Activated CD4-positive, alpha-beta T cell treated with anti-CD3 and anti-CD28 coated beads, Interleukin-2, amount 50 U/mL, for 24 hours (primary cell): Measurements from ENCODE around the gene XRN2.
"Not testable (repeated sequence)": the region's sequence is repeated elsewhere in the genome, so short reads cannot be mapped to it uniquely, and the experiment has no call there.

Experiments
- DNase-seq, 2 donors: peaks; one replicate each; pipeline ENCODE4 v3.0.0-alpha.2; 2020; ENCODE audit warnings: low read depth in 1 of 2, low spot score in 1 of 2

Gene XRN2

DNA sequence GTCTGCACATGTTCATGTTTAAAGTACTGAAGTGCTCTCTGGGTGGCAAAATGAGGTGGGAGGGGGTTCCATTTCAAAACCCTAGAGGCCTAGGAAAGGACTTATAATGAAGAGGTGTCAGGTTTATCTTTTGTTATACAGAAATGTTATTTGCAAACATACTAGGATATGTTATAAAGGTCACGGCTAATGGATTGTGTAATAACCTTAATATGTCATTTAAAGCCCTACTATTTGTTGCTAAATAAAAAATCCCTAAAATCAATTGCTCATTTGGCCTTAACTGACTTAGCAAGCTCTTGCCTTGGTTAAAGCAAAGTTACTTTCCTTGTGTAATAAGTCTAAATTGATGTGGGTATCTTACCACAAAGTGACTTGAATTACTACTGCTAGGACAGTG is 85.4 kb downstream of the XRN2 start:
- DNase-seq = no peak

GRCh38 chr20:21389368-21389767 is 86.2 kb downstream of the XRN2 start:
- no peak for DNase-seq

DNA sequence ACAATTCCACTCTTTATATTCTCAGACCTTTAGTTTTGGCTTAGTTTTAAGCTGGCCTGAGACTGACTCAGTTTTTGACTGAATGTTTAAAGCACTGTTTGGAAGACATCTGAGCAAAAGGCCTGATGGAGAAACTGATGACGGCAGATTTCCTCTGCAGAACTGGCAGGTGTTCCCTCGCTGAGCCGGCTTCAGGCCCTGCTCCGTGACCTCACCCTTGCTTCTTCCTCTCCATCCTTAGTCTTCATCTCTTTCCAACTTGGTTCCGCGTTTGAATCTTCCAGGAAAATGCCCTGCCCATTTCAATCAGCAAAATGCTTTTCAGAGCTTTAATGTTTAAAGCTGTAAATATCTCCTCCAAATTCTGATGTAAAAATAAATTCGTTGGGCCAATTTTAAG is 87.6 kb downstream of the XRN2 start:
- no peak for DNase-seq

GRCh38 chr20:21391185-21391971 is 88.2 kb downstream of the XRN2 start:
- no peak for DNase-seq

DNA sequence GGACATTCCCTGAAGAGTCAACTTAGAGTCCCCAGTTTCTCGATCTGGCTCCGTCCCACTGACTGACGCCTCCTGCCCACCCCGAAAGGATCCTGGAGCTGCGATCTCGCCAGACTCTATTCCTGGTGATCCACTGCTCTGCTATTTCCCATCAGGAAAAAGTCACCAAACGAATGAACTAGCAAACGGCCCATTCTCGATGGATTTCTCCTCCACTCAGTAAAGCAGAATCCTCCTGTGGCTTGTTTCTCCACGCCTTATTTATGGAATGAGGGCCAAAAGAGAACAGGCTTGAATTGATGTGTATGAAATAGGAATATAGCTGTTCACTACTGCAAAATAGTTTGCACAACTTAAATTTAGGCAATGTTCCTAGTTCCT is 88.8 kb downstream of the XRN2 start:
- DNase-seq = no peak

GRCh38 chr20:21393166-21393565 is 90.0 kb downstream of the XRN2 start:
- DNase-seq = no peak

- DNase-seq = no peak
These were observed 90.8 kb downstream of the XRN2 start for GRCh38 chr20:21393816-21394519.

- DNase-seq = no peak
These were observed 91.4 kb downstream of the XRN2 start for GRCh38 chr20:21394551-21394950.

- DNase-seq = no peak
These were observed 92.0 kb downstream of the XRN2 start for GRCh38 chr20:21395051-21395665.

- peak in 1 of 2 donors; percentile 13 for DNase-seq
These were observed 92.8 kb downstream of the XRN2 start for GRCh38 chr20:21395666-21396598.

GRCh38 chr20:21396599-21397340 is 93.6 kb downstream of the XRN2 start:
- no peak for DNase-seq

GRCh38 chr20:21397341-21398108 is 94.4 kb downstream of the XRN2 start, which contains the start of gene NKX2-4:
NKX2-4 (minus strand) TSS chr20:21397526; CDS start chr20:21397399, 127 bp downstream.
- no peak for DNase-seq

DNA sequence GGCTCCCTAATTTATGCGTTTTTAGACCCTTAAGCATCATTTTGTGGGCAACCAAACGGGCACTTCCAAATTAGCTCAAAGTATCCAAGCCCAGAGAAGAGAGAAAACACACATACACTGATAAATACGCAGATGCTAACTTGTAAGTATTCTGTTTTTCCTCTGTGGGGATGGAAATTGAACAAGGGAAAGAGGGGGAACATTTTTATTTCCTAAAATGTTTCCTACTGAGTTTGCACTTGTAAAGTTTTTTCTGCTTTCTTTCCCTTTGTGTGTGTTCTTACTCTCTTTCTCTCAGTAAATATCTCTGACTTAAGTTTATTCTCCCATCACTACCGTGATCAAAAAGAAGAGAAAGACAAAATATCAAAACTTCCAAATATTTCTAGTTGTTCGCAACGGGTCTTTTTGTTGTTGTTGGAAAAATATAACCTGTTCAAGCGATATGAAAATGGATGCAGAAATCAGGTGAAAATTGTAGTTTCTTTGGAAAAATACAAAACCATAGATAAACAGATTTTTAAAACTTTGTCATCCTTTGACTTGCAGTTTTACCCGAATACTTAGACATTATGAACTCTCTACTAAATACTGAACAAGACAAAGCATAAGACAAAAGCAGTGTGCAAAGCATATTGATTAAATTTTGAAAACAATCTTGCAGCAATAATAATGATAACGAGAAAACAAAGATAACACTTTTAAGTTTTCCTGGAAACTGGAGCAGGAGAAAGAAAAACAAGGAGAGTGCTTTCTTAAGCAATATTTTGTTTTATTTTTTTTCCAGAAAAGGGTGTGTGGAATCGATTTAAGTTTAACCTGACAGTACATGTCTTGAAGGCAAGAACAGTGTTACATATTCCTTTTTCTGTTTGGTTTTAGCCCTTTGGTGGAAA is 95.2 kb downstream of the XRN2 start:
- no peak for DNase-seq

DNA sequence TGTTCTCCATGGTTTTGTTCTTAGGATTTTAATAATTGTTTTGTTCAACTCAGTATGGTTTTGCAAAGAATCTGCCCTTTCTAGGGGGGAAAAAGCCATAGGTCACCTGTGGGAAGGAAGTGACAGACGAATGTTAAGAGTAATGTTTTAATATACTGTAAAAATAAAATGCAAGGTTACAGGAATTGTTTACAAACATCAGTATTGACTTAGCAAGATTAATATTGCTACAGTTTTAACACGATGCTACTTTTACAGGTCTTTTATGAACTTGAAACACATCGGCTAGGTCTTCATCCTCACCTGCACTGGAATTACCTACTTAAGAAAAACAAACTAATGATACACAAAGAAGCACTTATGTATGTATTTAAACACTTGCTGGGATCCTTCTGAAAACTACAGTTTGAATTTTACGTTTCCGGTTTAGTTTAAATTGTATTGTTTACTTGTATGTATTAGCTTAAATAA is 95.9 kb downstream of the XRN2 start:
- no peak for DNase-seq

DNA sequence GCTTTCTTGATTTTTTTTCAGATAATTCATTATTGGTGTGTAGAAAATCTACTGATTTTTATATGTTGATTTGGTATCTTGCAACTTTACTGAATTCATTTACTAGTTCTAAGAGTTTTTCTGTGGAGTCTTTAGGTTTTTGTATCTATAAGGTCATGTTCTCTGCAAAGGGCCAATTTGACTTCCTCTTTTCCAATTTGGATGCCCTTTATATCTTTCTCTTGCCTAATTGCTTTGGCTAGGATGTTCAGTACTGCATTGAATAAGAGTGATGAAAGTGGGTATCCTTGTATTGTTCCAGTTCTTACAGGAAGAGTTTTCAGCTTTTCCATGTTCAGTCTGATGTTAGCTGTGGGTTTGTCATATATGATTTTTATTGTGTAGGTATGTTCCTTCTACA is 108.6 kb downstream of the XRN2 start:
- no peak for DNase-seq

GRCh38 chr20:21413996-21414395 is 110.9 kb downstream of the XRN2 start:
- not testable (repeated sequence) for DNase-seq

GRCh38 chr20:21419147-21419546 is 116.0 kb downstream of the XRN2 start:
- not testable (repeated sequence) for DNase-seq

DNA sequence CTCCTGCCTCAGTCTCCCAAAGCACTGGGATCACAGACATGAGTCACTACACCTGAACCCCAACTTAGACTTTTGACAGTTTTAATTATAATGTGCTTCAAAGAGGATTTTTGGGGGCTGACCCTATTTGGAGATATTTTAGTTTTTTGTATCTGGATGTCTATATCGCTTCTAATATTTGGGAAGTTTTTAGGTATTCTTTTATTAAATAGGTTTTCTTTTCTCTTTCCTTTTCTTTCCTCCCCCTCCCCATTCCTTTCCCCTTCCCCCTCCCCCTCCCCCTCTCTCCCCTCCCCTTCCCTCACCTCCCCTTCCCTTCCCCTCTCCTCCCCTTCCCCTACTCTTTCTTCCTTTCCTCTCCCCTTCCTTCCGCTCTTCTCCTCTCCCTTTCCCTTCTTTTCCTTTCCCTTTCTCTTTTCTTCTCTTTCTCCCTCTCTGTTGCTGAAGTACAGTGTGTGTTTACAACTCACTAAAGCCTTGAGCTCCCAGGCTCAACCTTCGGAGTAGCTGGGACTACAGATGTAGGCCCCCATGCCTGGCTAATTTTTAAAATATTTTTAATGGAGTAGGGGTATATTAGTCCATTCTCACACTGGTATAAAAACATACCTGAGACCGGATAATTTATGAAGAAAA is 118.6 kb downstream of the XRN2 start:
- no peak for DNase-seq
